ENCODE data around the gene ANTXRL.
A peak's percentile ranks its signal among the peaks of the same experiment; 100 is the strongest.
"Not testable (repeated sequence)": the region's sequence is repeated elsewhere in the genome, so short reads cannot be mapped to it uniquely, and the experiment has no call there.

Gene ANTXRL

GRCh38 chr10:46296641-46297141, 9.9 kb downstream of the ANTXRL start:
- no peak for DNase-seq

- peak; percentile 7 for DNase-seq
Observed at GRCh38 chr10:46297406-46298204, 10.8 kb downstream of the ANTXRL start.

- DNase-seq: no peak
Observed at GRCh38 chr10:46298477-46299285, 11.9 kb downstream of the ANTXRL start.

GRCh38 chr10:46299286-46299535, 12.4 kb downstream of the ANTXRL start:
- no peak for DNase-seq

GRCh38 chr10:46299536-46300369, 13.0 kb downstream of the ANTXRL start:
- no peak for DNase-seq

GRCh38 chr10:46300370-46300711, 13.5 kb downstream of the ANTXRL start:
- DNase-seq: not testable (repeated sequence)

- DNase-seq: no peak
Observed at GRCh38 chr10:46301056-46301645, 14.4 kb downstream of the ANTXRL start.

GRCh38 chr10:46301721-46302479, 15.1 kb downstream of the ANTXRL start:
- DNase-seq: no peak

- not testable (repeated sequence) for DNase-seq
Observed at GRCh38 chr10:46302765-46303352, 16.1 kb downstream of the ANTXRL start.

GRCh38 chr10:46304062-46304461, 17.3 kb downstream of the ANTXRL start:
- no peak for DNase-seq

GRCh38 chr10:46304671-46305070, 17.9 kb downstream of the ANTXRL start:
- DNase-seq: not testable (repeated sequence)

- no peak for DNase-seq
Observed at GRCh38 chr10:46305079-46305818, 18.5 kb downstream of the ANTXRL start.

- no peak for DNase-seq
Observed at GRCh38 chr10:46305986-46306385, 19.2 kb downstream of the ANTXRL start.

- no peak for DNase-seq
Observed at GRCh38 chr10:46306516-46307184, 19.9 kb downstream of the ANTXRL start.

GRCh38 chr10:46307281-46308112, 20.7 kb downstream of the ANTXRL start:
- no peak for DNase-seq

- DNase-seq: no peak
Observed at GRCh38 chr10:46308113-46308415, 21.3 kb downstream of the ANTXRL start.

GRCh38 chr10:46308666-46309450, 22.1 kb downstream of the ANTXRL start:
- DNase-seq: no peak

GRCh38 chr10:46309511-46310142, 22.8 kb downstream of the ANTXRL start:
- no peak for DNase-seq
